HepG2 (cell line): Measurements from ENCODE around the gene TSPAN9. TPM values are rescaled to one million over a fixed set of nuclear protein-coding genes. Genes with fewer than 3 reads are reported as not detected.

Experiments used
- ATAC-seq: fragments of 200-7000 bp; cut with Tn5 transposase; 3 replicates; pipeline ENCODE4 v1.9.1; 2020; ENCODE audit warnings: mild to moderate bottlenecking, moderate library complexity
- BruUV-seq: library from RNA; stranded (reverse); fragments of 400-500 nt; replicated peaks from 2 replicates; lab custom pipeline; 2021; lab: Mats Ljungman, UMichigan
- CTCF ChIA-PET: fragments of 300-600 bp; formaldehyde crosslinking; extraction: SDS; loops from one replicate; lab custom pipeline; 2021; ENCODE audit warnings: low total read pairs, inconsistent platforms, low intra/inter-chr PET ratio; lab: Yijun Ruan, JAX
- POLR2A ChIA-PET: fragments of 350-600 bp; sonication (Branson Sonifier 250); formaldehyde crosslinking; loops from one replicate; lab custom pipeline; 2020; ENCODE audit warnings: antibody characterized with exemption, inconsistent platforms; lab: Yijun Ruan, JAX
- DNase-seq: peaks from one replicate; pipeline ENCODE4 v3.0.0-alpha.2; 2015; ENCODE audit warnings: low spot score
- FAIRE-seq: peaks from 3 replicates; lab custom pipeline; 2011; peaks lifted over from hg19 to GRCh38; lab: Jason Lieb, UNC
- H2AFZ ChIP-seq: one replicate; pipeline ENCODE4 v1.6.1; 2011; ENCODE audit warnings: low read length, inconsistent platforms
- H3K27ac ChIP-seq: fragments of 300-600 bp; 3 replicates; pipeline ENCODE4 v1.8.0; 2011; ENCODE audit warnings: mixed run types, mild to moderate bottlenecking, mixed read lengths, low read length, inconsistent platforms; ENCODE audit not compliant: insufficient read depth; ENCODE audit errors: extremely low read length
- H3K27me3 ChIP-seq, 2 experiments: fragments of 200-600 bp in 1 of 2; 2 replicates in 1 of 2; 3 replicates in 1 of 2; pipeline versions ENCODE4 v1.6.0 to v1.8.0; 2011; ENCODE audit warnings: low read length in 2 of 2, mild to moderate bottlenecking in 2 of 2, moderate library complexity in 2 of 2, inconsistent platforms in 1 of 2; ENCODE audit not compliant: insufficient read depth in 2 of 2, control insufficient read depth in 1 of 2
- H3K36me3 ChIP-seq, 2 experiments: fragments of 200-600 bp in 1 of 2; replicated peaks in 1 of 2; 2 replicates in 1 of 2; 3 replicates in 1 of 2; pipeline versions ENCODE4 v1.5.1 to v1.8.0; 2011; ENCODE audit warnings: low read length in 2 of 2, inconsistent platforms in 1 of 2; ENCODE audit not compliant: insufficient read depth in 2 of 2, control insufficient read depth in 1 of 2
- H3K4me1 ChIP-seq: 2 replicates; pipeline ENCODE4 v1.5.1; 2012; ENCODE audit warnings: low read length, inconsistent platforms; ENCODE audit not compliant: insufficient read depth
- H3K4me2 ChIP-seq: 2 replicates; pipeline ENCODE4 v1.6.0; 2011; ENCODE audit warnings: low read depth, low read length, inconsistent platforms
- H3K4me3 ChIP-seq, 3 experiments: fragments of 200-600 bp in 1 of 3; sonication (generic), shearing (Covaris generic) in 1 of 3; replicated peaks in 1 of 3; 2 replicates each; pipeline ENCODE4 v1.5.1; 2011 to 2016; ENCODE audit warnings: low read length in 3 of 3, inconsistent platforms in 2 of 3, low read depth in 2 of 3, mild to moderate bottlenecking in 2 of 3, control low read depth in 1 of 3, mixed read lengths in 1 of 3; ENCODE audit not compliant: insufficient read depth in 1 of 3
- H3K79me2 ChIP-seq: one replicate; pipeline ENCODE4 v1.6.1; 2011; ENCODE audit warnings: low read length, inconsistent platforms; ENCODE audit not compliant: insufficient read depth
- H3K9ac ChIP-seq: 2 replicates; pipeline ENCODE4 v1.6.0; 2011; ENCODE audit warnings: mild to moderate bottlenecking, low read depth, low read length, inconsistent platforms; ENCODE audit not compliant: insufficient read depth
- H3K9me3 ChIP-seq: 2 replicates; pipeline ENCODE4 v1.5.1; 2012; ENCODE audit warnings: mild to moderate bottlenecking, low read length
- H4K20me1 ChIP-seq: 2 replicates; pipeline ENCODE4 v1.6.0; 2011; ENCODE audit warnings: inconsistent platforms, mild to moderate bottlenecking, low read length, moderate library complexity; ENCODE audit not compliant: insufficient read depth
- CBX2 ChIP-seq, 2 experiments: fragments of 200-600 bp in 1 of 2; sonication (generic); formaldehyde crosslinking in 1 of 2; IDR thresholded peaks; 2 replicates each; pipeline versions ENCODE4 v1.7.0 to v1.8.1; 2018 to 2022; ENCODE audit warnings: low read depth in 2 of 2, low read length in 1 of 2, mild to moderate bottlenecking in 1 of 2, missing genetic modification reagents in 1 of 2
- HCFC1 ChIP-seq: fragments of 150-350 bp; IDR thresholded peaks from 2 replicates; pipeline ENCODE4 v1.6.1; 2014; ENCODE audit warnings: low read depth, low read length
- HHEX ChIP-seq: IDR thresholded peaks from 2 replicates; pipeline ENCODE4 v1.6.1; 2016; ENCODE audit warnings: control low read depth
- HNRNPL ChIP-seq: fragments of 200-400 bp; formaldehyde crosslinking; IDR thresholded peaks from 2 replicates; pipeline ENCODE4 v1.6.1; 2017; ENCODE audit warnings: mild to moderate bottlenecking, low read depth, low read length
- HNRNPLL ChIP-seq: fragments of 200-400 bp; formaldehyde crosslinking; IDR thresholded peaks from 2 replicates; pipeline ENCODE4 v1.6.1; 2017; ENCODE audit warnings: mild to moderate bottlenecking, low read depth, low read length; ENCODE audit not compliant: poor library complexity, severe bottlenecking
- MTF2 ChIP-seq: sonication (generic); formaldehyde crosslinking; IDR thresholded peaks from 2 replicates; pipeline ENCODE4 v1.5.0; 2020; ENCODE audit warnings: missing genetic modification reagents, borderline replicate concordance
- NFE2L1 ChIP-seq: sonication (generic); formaldehyde crosslinking; IDR thresholded peaks from 2 replicates; pipeline ENCODE4 v1.4.0; 2020; ENCODE audit warnings: missing genetic modification reagents, mild to moderate bottlenecking, borderline replicate concordance
- RFX3 ChIP-seq: IDR thresholded peaks from 2 replicates; pipeline ENCODE4 v1.6.1; 2016; ENCODE audit warnings: missing biosample characterization, missing genetic modification reagents
- SAFB2 ChIP-seq: sonication (generic); formaldehyde crosslinking; IDR thresholded peaks from 2 replicates; pipeline ENCODE4 v1.5.1; 2020; ENCODE audit warnings: missing genetic modification reagents, low read depth, mild to moderate bottlenecking, borderline replicate concordance
- SIN3B ChIP-seq: fragments of 150-350 bp; IDR thresholded peaks from 2 replicates; pipeline ENCODE4 v1.6.1; 2014; ENCODE audit warnings: low read length
- ZNF431 ChIP-seq: sonication (generic); formaldehyde crosslinking; IDR thresholded peaks from 2 replicates; pipeline ENCODE4 v1.9.0; 2022; ENCODE audit warnings: missing genetic modification reagents, low read depth, mild to moderate bottlenecking, borderline replicate concordance
- ZNF567 ChIP-seq: sonication (generic); formaldehyde crosslinking; IDR thresholded peaks from 2 replicates; pipeline ENCODE4 v1.8.1; 2023; ENCODE audit warnings: mild to moderate bottlenecking, missing genetic modification reagents, borderline replicate concordance
- ZNF720 ChIP-seq: sonication (generic); formaldehyde crosslinking; IDR thresholded peaks from 2 replicates; pipeline ENCODE4 v1.4.0; 2020; ENCODE audit warnings: missing genetic modification reagents
- WGBS: methylation state at CpG from one replicate; pipeline ENCODE4 v1.1.6; 2017; ENCODE audit warnings: low lambda C conversion rate; 5-methylcytosine and 5-hydroxymethylcytosine counted together
- in situ Hi-C: cut with HindIII; loops from 2 replicates; pipeline ENCODE4 v1.10.0; 2017; ENCODE audit warnings: low pct_unique_long_range_greater_than_20kb; ENCODE audit not compliant: extremely low pct_ligation_motif_present
- intact Hi-C: fragments of 100-400 bp; cut with micrococcal nuclease; formaldehyde crosslinking; loops from one replicate; pipeline ENCODE4 v1.10.0; 2022; ENCODE audit not compliant: unreplicated experiment
- polyA plus RNA-seq, 8 experiments: library from polyadenylated mRNA; depleted of rRNA in 3 of 8; stranded (reverse) in 7 of 8; unstranded in 1 of 8; fragments of >200 nt; fragmentation: Illumina TruSeq in 4 of 8; extraction: Trizol in 4 of 8; gene quantifications; 2 replicates each; pipeline versions ENCODE4 v1.2.1 to v1.2.3, GENCODE V29; 2011 to 2016; ENCODE audit warnings: low read depth in 4 of 8, missing spikeins in 1 of 8, mixed read lengths in 1 of 8; ENCODE audit not compliant: insufficient read depth in 1 of 8
- total RNA-seq, 5 experiments: library from RNA; depleted of rRNA; stranded (reverse); fragments of >200 nt; fragmentation: Illumina TruSeq; extraction: Trizol; gene quantifications; 2 replicates each; pipeline ENCODE4 v1.2.3, GENCODE V29; 2016; ENCODE audit warnings: low read depth in 1 of 5
- TF ChIP-seq, protein P1 (sequence below): sonication (generic); formaldehyde crosslinking; conservative IDR thresholded peaks from 2 replicates; pipeline ENCODE4 v1.5.0; 2020; ENCODE audit warnings: missing genetic modification reagents
- TF ChIP-seq, protein P2 (sequence below): sonication (generic); formaldehyde crosslinking; IDR thresholded peaks from 2 replicates; pipeline ENCODE4 v1.4.0; 2020; ENCODE audit warnings: missing genetic modification reagents, borderline replicate concordance

The TSPAN9 gene
- total and polyA plus RNA-seq, 2 of the 13 experiments (the other 11 are each of a cell fraction or from before 2014, with no cell fraction given) = 18.1 to 42.3 TPM

DNA sequence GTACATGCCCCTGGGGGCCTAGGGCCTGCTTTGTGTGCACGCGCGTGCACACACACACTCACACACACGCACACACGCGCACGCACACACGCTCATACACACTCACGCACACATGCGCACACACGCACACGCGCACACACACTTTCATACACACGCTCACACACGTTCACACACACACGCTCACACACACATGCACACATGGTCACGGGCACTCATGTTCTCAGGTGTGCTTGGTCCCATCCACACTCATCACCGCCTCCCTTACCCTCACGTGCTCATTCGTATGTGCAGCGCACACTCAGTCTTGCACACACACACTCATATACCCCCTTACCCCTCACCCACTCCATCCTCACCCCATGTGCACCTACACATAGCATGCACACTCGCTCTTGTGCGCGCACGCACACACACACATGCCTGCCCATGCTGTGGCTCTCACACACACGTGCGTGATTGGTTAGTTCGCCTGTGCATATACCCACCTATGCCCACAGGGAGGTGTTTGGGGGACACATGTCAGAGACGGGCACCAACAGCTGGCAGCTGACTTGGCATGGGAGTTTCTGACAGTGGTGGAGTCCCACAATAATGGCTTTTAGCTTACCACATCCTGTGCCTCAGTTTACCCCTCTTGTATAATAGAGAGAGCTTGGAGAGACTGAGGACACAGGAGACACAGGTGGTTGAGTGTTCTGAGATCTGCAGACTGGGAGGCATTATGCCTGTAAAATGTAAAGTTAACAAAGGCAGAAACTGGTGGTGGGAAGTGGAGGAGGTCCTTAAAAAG is 28.7 kb downstream of the TSPAN9 start:
- 90% methylated on average over 29 of the region's 29 CpGs for WGBS
- H3K27ac ChIP-seq = peak overlapping the region; percentile 97
- intact Hi-C loops (loop anchor here (2.0 kb wide), 1 partner anchor 33 kb away; no protein-coding TSS in a partner anchor), in situ Hi-C loops (no loop called here)
- H3K4me3 ChIP-seq = no peak overlapping the region
- DNase-seq (no peak), ATAC-seq (no peak), FAIRE-seq (no peak)
- CTCF ChIA-PET = no interaction called here
- H4K20me1 ChIP-seq = no peaks in the 10 kb centered on the region
- no peaks in the 10 kb centered on the region for H3K9me3 ChIP-seq
- peaks cover under 1 to 1% of the 10 kb centered on the region in 2 experiments; a peak in 3 of 5 replicates for H3K36me3 ChIP-seq
- POLR2A ChIA-PET = interaction anchor here (1.3 to 2.0 kb wide), 2 partner anchors 24 kb away, joined by 3 to 5 read pairs; no protein-coding TSS in a partner anchor
- H2AFZ ChIP-seq = no peak overlapping the region
- H3K4me2 ChIP-seq = peak overlapping the region; percentile 81; the same call in 1 of the 2 replicates
- peaks cover 24% of the 10 kb centered on the region for H3K79me2 ChIP-seq
- H3K9ac ChIP-seq = peak overlapping the region; percentile 72; the same call in 1 of the 2 replicates
- peaks cover 76% of the 10 kb centered on the region for H3K4me1 ChIP-seq
- no TSS peak for BruUV-seq
- no peaks in the 10 kb centered on the region for H3K27me3 ChIP-seq
- TF ChIP-seq, protein P1, sequence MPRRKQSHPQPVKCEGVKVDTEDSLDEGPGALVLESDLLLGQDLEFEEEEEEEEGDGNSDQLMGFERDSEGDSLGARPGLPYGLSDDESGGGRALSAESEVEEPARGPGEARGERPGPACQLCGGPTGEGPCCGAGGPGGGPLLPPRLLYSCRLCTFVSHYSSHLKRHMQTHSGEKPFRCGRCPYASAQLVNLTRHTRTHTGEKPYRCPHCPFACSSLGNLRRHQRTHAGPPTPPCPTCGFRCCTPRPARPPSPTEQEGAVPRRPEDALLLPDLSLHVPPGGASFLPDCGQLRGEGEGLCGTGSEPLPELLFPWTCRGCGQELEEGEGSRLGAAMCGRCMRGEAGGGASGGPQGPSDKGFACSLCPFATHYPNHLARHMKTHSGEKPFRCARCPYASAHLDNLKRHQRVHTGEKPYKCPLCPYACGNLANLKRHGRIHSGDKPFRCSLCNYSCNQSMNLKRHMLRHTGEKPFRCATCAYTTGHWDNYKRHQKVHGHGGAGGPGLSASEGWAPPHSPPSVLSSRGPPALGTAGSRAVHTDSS (CRISPR knock-in tag) = no peak
- no peak for TF ChIP-seq HCFC1
- no peak for TF ChIP-seq MTF2
- TF ChIP-seq HNRNPLL = peak; percentile 13
- TF ChIP-seq SAFB2 (CRISPR knock-in tag) = no peak
- TF ChIP-seq, protein P2, sequence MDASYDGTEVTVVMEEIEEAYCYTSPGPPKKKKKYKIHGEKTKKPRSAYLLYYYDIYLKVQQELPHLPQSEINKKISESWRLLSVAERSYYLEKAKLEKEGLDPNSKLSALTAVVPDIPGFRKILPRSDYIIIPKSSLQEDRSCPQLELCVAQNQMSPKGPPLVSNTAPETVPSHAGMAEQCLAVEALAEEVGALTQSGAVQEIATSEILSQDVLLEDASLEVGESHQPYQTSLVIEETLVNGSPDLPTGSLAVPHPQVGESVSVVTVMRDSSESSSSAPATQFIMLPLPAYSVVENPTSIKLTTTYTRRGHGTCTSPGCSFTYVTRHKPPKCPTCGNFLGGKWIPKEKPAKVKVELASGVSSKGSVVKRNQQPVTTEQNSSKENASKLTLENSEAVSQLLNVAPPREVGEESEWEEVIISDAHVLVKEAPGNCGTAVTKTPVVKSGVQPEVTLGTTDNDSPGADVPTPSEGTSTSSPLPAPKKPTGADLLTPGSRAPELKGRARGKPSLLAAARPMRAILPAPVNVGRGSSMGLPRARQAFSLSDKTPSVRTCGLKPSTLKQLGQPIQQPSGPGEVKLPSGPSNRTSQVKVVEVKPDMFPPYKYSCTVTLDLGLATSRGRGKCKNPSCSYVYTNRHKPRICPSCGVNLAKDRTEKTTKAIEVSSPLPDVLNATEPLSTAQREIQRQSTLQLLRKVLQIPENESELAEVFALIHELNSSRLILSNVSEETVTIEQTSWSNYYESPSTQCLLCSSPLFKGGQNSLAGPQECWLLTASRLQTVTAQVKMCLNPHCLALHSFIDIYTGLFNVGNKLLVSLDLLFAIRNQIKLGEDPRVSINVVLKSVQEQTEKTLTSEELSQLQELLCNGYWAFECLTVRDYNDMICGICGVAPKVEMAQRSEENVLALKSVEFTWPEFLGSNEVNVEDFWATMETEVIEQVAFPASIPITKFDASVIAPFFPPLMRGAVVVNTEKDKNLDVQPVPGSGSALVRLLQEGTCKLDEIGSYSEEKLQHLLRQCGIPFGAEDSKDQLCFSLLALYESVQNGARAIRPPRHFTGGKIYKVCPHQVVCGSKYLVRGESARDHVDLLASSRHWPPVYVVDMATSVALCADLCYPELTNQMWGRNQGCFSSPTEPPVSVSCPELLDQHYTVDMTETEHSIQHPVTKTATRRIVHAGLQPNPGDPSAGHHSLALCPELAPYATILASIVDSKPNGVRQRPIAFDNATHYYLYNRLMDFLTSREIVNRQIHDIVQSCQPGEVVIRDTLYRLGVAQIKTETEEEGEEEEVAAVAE = no peak
- no peak for TF ChIP-seq RFX3
- 0 out of 2 replicates have a peak, but pooled peaks have one; percentile 51 for TF ChIP-seq HNRNPL
- TF ChIP-seq HHEX (CRISPR knock-in tag) = no peak
- 0 out of 2 replicates have a peak, but pooled peaks have one; percentile 47 for TF ChIP-seq NFE2L1
- TF ChIP-seq CBX2 (IDR thresholded peaks at IDR 0.05; ENCODE audit: low read depth, low read length) = no peak
- TF ChIP-seq CBX2 (CRISPR knock-in tag; IDR thresholded peaks at IDR 0.05; ENCODE audit: low read depth) = no peak
- no peak for TF ChIP-seq SIN3B
- no peak for TF ChIP-seq ZNF431 (CRISPR knock-in tag)
- no peak for TF ChIP-seq ZNF720 (CRISPR knock-in tag)
- TF ChIP-seq ZNF567 (CRISPR knock-in tag) = no peak
